HG02981 (cell line): ENCODE data around the gene MPV17.
"Not testable (repeated sequence)": the region's sequence is repeated elsewhere in the genome, so short reads cannot be mapped to it uniquely, and the experiment has no call there.

Experiments used
- ATAC-seq: cut with Tn5 transposase; IDR thresholded peaks from one replicate; pipeline ENCODE4 v1.9.1; 2021; ENCODE audit warnings: mild to moderate bottlenecking, moderate library complexity; ENCODE audit not compliant: unreplicated experiment

The MPV17 gene

GRCh38 chr2:27300606-27301005 lies 22.3 kb downstream of the MPV17 start:
- not testable (repeated sequence) for ATAC-seq

- ATAC-seq: no peak
These were observed 24.4 kb downstream of the MPV17 start for GRCh38 chr2:27298391-27299080.

DNA sequence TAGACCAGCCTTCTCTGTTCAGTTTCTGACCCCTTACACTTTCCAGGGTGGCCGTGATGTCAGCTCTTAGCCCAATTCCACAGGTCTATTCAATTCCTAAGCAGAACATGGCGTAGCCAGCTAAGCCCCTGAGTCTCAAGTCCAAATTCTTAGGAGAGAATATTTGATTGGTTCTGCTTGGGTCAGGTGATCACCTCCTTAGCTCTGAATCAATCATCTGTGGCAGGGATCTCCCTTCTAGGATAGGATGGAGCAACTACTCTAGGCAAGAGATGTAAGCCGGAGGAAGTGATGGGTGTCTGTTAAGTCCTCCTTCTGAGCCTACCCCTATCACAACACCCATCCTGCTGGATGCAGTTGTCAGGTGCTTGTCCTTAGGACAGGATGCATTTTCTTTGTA lies 25.7 kb downstream of the MPV17 start:
- ATAC-seq: no peak

- no peak for ATAC-seq
These were observed 26.4 kb downstream of the MPV17 start for GRCh38 chr2:27296481-27296880.

DNA sequence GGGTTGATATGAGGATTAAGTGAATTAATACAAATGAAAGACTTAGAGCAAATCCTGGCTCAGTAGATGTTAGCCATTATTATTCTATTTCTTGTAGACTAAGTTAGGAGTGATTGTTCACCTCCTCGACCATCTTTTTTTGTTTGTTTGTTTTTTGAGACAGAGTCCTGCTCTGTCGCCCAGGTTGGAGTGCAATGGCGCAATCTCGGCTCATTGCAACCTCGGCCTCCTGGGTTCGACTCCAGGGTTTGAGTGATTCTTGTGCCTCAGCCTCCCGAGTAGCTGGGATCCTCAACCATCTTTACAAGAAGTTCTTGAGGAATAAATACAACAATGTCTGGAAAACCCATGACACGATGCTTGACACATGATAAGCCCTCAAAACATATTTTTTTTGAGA lies 28.0 kb downstream of the MPV17 start:
- no peak for ATAC-seq

DNA sequence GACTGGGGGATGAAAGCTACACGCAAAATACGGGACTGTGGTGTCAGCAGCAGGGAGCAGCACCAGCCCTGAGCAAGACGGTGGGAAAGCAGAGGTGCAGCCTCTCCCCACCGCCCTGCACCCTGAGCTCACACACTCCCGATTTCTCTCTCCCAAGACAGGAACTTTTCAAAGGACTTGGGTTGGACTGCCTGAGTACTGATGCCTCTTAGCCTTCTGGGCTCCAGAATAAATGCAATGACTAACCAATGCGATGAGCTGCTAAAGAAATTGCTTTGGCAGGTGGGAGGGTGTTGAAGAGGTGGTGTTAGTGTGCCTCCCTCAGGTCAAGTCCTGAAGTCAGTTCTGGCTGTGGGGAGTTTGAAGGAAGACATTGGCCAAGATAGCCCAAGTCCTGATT lies 31.0 kb downstream of the MPV17 start:
- ATAC-seq: no peak

GRCh38 chr2:27290549-27290948 lies 32.3 kb downstream of the MPV17 start:
- no peak for ATAC-seq

DNA sequence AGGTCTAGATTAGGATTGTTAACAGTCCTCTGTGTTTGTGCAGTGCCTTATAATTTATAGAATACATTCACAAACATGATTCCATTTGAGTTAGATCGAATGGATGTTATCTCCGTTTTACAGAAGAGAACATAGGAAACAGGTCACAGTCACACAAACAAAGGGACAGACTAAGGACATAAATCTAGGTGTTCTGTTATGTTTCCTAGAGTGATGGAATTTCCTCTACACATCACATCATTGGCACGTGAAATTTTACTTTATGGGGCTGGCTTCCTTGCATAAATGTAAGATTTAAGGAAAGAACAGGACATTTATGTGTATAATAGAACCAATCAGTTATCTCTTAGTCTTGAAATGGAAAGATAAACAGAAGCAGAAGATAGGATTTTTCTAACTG lies 34.3 kb downstream of the MPV17 start:
- ATAC-seq: no peak

DNA sequence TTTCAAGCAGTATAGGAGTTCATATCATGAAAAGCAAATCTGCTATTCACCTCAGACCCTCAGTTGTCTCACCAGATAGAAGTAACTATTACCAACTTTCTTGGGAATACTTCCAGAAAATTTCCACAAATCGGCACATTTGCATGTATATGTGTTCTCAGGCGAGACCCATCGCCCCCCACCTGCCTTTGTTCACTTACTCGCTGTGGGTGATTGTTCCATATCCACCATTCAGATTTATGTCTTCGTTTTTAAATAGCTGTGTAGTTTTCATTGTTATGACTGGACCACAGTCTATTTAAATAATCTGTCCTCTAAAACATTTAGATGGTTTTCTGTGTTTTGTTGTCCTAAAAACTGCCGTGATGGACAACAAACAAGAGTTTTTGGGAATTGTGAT lies 37.4 kb downstream of the MPV17 start:
- no peak for ATAC-seq

GRCh38 chr2:27284996-27285395 lies 37.9 kb downstream of the MPV17 start:
- no peak for ATAC-seq

DNA sequence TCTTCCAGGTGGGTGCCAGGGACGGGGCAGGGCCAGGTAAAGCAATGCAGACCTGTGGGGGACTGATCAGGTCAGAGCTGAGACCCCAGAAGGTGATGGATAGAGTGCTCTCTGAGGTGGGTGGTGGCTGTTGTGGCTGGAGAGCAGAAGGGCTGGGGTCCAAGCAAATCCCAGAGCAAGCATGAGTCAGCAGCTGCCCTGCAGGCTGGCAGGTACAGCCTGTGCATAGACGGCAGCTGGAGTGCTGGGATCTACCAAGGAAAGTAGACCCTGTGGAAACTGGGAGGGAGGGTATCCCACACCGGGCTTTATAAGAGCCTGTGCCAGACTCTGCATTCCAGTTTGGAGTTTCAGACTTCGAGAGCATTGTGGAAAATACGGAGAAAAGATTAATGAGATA lies 40.0 kb downstream of the MPV17 start:
- ATAC-seq: no peak

DNA sequence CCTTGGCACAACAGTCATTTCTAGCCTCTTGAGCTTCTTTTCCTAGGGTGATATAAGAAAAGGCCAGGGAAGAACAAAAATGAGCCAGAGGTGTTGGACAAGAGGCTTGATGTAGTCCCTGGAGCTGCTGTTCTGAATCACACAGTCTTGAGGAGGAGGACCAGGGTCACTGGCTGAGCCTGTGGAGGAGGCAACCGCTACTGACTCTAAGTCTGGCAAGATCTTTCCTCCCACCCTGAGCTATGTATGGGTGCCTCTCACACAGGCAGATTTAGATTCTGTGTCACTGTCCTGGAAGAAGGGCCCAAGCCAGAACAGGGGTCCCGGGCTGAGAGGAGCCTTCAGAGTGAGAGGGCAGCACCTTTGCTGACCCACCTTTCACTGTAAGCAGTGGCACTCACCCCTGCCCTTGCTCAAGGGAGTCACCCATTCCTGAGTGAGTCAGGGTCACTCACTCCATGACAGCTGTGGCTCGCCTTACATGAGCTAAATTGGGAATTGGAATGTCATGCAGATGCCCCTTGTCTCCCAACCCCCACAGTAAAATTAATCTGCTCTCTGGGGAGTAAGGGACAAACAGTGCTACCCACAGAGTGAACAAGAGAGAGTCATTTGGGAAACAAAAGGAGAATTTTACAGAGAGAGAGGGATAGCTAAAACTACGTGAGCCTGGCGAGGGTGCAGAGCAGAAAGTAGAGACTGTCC lies 40.9 kb downstream of the MPV17 start, which contains the start of gene TRIM54:
TSS of gene TRIM54 (plus strand) at position 575 of the 705 bp plus-strand sequence. CDS start 303 bp downstream, outside the sequence.
- ATAC-seq: no peak

DNA sequence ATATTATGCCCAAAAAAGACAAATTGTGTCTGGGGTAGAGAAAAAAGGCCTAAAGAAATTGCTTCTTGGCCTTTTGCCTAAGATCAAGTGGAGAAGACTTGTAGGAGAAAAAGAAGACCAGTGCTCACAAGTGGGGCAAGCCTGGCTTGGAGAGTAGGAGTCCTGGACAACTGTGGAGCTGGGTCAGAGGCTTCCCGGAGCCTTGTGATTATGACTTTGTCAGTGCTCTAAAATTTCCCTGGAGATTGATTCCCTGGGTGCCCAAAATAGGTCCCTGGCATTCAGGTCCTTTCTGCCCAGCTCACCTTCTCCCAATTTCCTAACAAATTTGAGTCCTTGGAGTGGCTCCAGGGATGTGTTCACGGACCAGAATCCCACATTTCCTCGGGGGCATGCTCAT lies 41.5 kb downstream of the MPV17 start:
- ATAC-seq: no peak

DNA sequence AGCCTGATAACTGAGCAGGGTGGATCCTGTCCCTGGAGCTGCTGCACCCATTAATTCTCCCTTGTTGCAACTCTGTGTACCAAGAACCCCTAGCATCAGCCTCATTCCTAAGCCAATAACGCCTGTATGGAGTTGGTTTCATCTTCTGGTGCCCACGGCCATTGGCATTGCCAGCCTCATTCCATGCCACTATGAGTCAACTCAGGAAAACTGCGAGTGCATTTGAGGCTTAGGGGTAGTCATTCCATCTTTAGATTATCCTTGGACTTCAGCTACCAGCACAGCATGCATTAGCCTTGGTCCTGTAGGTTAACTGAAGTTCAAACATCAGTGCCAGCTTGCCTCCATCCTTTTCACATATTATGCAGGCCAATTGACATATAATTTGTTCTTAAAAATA lies 42.1 kb downstream of the MPV17 start:
- ATAC-seq: no peak

- no peak for ATAC-seq
These were observed 44.9 kb downstream of the MPV17 start for GRCh38 chr2:27278010-27278409.

- ATAC-seq: no peak
These were observed 47.4 kb downstream of the MPV17 start, which contains the start of gene DNAJC5G for GRCh38 chr2:27275211-27276150. DNAJC5G (plus strand) TSS chr2:27275433; CDS start chr2:27276729, 1,296 bp downstream.

- ATAC-seq: not testable (repeated sequence)
These were observed 50.1 kb downstream of the MPV17 start for GRCh38 chr2:27272537-27273522.

DNA sequence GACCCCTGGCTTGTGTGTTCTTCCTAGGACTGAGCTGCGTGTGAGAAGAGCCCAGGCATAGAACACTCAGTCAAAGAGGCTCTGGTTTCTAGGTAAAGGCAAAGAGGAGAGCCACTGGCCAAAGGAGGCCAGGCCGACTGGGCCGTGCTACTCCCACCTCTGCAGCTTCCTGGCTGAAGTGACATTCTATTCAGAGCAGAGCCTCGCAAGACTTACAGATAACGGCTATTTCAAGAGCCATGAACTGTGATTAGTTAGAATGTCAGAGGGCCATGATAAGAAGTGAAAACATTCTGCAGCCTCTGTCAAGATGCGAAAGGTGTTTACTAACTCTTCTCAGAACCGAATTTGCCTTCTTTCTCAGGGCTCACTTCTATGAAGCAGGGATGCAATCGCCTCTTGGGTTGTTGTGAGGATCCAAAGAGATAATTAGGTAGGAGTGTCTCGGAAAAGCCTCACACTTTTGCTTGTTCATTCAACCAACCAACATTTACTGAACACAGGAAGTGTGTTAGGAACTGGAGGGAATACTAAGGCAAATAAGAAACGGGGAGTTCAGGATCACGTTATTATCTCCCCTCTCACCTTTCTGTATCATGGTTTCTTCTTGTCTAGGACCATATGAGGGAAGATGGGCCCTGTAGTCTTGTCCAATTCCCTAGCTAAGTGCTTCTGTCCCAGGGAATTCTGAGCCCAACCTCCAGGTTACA lies 51.1 kb downstream of the MPV17 start:
- no peak for ATAC-seq

DNA sequence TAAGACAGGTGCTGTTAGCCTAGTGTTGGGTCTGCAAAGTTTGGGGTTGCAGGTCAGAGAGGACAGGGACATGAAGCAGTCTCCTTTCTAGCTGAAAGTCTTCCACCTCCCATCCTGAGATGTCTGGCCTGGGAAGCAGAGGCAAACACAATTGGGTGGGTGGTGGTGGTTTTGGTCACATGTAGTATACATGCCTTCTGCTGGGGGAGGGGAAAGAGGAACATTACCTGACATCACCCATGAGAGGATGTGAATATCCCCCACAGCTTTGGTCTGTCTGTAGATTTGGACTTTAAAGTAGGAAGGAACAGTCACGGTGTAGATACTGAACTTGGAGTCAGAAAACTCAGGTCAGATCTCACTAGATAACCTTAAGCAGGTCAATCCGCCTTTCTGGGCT lies 52.2 kb downstream of the MPV17 start:
- ATAC-seq: no peak
